HG03039 (cell line): ENCODE results near the gene CABLES1.
A peak's percentile ranks its signal among the peaks of the same experiment; 100 is the strongest.
"Not testable (repeated sequence)": the region's sequence is repeated elsewhere in the genome, so short reads cannot be mapped to it uniquely, and the experiment has no call there.

Experiments
- ATAC-seq: cut with Tn5 transposase; IDR thresholded peaks from one replicate; pipeline ENCODE4 v1.9.1; 2021; ENCODE audit warnings: mild to moderate bottlenecking, moderate library complexity; ENCODE audit not compliant: unreplicated experiment

CABLES1 gene, protein sequence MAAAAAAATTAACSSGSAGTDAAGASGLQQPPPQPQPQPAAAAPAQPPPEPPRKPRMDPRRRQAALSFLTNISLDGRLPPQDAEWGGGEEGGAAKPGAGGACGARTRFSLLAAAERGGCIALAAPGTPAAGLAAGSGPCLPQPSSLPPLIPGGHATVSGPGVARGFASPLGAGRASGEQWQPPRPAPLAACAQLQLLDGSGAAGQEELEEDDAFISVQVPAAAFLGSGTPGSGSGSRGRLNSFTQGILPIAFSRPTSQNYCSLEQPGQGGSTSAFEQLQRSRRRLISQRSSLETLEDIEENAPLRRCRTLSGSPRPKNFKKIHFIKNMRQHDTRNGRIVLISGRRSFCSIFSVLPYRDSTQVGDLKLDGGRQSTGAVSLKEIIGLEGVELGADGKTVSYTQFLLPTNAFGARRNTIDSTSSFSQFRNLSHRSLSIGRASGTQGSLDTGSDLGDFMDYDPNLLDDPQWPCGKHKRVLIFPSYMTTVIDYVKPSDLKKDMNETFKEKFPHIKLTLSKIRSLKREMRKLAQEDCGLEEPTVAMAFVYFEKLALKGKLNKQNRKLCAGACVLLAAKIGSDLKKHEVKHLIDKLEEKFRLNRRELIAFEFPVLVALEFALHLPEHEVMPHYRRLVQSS

DNA sequence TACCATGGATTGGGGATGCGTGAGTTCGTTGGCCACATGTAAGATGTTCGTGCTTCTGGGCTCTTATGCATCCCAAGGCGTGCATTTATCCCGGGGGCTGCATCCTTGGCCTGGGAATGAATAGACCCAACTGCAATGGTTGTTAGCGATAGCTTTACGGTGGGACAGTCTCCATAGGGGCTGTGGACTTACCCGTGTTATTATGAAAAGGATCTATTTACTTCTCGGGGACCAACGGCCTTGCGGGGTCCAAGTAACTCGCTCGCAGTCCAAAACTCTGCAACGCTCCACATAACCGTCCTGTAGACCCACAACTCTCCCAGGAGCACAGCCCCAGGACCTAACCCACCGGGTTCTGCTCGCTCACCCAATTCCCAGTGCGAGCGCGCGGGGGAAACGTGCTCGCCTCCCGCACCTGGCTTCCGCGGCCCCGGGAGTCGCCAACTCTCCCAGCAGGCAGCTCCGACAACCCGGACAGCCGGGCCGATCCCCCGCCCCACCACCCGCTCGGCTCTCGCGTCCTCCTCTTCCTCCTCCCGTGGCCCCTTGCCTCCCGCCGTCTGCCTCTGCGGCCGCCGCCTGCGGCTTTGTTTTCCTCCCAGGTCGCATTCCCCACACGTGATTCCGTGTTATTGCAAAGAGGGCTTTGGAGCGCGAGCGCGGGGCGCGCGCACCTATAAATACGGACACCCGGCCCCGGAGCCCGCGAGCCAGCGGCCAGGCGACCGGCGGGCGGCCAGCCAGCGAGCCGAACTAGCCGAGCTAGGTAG lies at the start of gene CABLES1:
TSS of gene CABLES1 (plus strand) at position 706 of the 770 bp plus-strand sequence. CDS start 278 bp downstream, outside the sequence.
- ATAC-seq, result peak; percentile 26

GRCh38 chr18:23087352-23087751 lies 47.9 kb upstream of the CABLES1 start:
- no peak for ATAC-seq

DNA sequence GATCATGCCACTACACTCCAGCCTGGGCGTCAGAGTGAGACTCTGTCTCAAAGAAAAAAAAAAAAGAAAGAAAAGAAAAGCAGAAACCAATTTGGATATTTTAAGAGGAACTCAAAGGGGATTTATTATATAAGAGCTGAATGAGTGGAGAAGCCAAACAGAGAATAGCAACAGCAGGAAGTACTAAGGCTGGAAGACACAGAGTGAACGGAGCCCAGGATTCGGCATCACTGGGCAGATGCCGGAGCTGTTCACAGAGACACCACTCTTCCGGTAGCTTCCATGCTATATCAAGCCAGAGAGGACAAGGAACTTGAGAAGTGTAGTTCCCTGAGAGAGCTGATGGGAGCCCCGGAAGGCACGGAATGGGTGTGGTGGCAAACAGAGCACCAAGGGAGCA lies 47.0 kb upstream of the CABLES1 start:
- ATAC-seq, result no peak

DNA sequence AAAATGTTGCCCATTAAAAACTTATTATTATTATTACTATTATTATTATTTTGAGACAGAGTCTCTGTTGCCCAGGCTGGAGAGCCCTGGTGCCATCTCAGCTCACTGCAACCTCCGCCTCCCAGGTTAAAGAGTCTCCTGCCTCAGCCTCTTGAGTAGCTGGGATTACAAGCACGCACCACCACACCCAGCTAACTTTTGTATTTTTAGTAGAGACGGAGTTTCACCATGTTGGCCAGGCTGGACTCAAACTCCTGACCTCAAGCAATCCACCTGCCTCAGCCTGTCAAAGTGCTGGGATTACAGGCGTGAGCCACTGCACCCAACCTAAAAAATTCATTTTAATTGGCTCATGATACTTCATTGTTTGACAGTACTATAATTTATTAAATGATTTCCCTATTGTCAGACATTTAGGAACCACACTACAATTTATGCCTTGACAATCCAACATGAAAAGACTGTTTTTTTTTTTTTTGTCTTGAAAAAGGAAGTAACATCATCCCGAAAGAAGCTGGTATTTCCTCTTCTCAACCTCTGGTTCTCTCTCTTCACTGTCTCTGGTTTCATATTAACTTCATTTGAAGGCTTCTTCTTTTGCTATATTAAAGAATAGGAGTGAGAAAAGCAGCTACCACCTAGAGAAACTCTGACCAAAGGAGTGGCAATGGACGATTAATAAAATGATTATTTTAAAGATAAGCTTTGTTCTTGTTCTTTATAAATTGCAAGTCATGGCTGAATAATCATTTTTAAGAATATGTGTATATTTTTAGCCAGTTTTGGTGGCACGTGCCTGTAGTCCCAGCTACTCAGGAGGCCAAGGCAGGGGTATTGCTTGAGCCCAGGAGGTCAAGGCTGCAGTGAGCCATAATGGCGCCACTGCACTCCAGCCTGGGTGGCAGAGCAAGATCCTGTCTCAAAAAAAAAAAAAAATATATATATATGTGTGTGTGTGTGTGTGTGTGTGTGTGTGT lies 44.0 kb upstream of the CABLES1 start:
- ATAC-seq, result not testable (repeated sequence)

DNA sequence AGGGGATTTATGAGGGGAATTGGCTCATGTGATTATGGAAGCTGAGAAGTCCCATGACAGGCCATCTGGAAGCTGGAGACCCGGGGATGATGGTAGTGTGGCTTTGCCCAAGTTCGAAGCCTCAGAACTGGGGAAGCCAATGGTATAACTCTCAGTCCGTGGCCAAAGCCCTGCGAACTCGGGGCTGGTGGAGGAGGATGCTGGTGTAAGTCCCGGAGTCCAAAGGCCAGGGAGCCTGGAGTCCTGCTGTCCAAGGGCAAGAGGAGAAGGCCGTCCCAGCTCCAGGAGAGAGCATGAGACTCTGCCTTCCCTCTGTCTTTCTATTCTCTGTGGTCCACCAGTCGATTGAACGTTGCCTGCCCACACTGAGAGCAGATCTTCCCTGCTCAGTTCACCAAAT lies 43.2 kb upstream of the CABLES1 start:
- no peak for ATAC-seq

DNA sequence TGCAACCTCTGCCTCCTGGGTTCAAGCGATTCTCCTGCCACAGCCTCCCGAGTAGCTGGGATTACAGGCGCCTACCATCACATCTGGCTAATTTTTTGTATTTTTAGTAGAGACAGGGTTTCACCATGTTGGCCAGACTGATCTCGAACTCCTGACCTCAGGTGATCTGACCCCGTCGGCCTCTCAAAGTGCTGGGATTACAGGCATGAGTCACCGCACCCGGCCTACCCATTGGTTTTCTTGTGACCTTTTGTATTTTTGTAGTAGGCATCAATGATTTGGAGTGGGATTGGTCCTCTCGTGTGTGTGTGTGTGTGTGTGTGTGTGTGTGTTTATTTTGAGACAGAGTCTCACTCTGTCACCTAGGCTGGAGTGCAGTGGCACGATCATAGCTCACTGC lies 42.2 kb upstream of the CABLES1 start:
- not testable (repeated sequence) for ATAC-seq

DNA sequence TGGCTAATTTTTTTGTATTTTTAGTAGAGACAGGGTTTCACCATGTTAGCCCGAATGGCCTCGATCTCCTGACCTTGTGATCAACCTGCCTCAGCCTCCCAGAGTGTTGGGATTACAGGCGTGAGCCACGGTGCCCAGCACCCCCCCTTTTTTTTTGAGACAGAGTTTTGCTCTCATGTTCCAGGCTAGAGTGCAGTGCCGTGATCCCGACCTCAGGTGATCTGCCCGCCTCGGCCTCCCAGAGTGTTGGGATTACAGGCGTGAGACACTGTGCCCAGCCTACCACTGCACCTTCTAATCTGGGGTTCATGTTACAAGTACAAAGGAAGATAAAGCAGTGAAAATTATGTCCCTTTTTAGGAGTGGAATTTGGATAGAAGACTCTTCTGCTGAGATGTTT lies 41.5 kb upstream of the CABLES1 start:
- ATAC-seq, result no peak

- ATAC-seq, result no peak
These were observed 40.7 kb upstream of the CABLES1 start for GRCh38 chr18:23094411-23095190.

GRCh38 chr18:23095463-23095862 lies 39.8 kb upstream of the CABLES1 start:
- ATAC-seq, result no peak

- not testable (repeated sequence) for ATAC-seq
These were observed 38.3 kb upstream of the CABLES1 start for GRCh38 chr18:23097016-23097415.

GRCh38 chr18:23099621-23100020 lies 35.7 kb upstream of the CABLES1 start:
- no peak for ATAC-seq

GRCh38 chr18:23101861-23102432 lies 33.3 kb upstream of the CABLES1 start:
- ATAC-seq, result no peak

- no peak for ATAC-seq
These were observed 32.6 kb upstream of the CABLES1 start for GRCh38 chr18:23102493-23103261.

GRCh38 chr18:23103449-23103848 lies 31.8 kb upstream of the CABLES1 start:
- ATAC-seq, result no peak

- no peak for ATAC-seq
These were observed 30.3 kb upstream of the CABLES1 start for GRCh38 chr18:23105030-23105429.

DNA sequence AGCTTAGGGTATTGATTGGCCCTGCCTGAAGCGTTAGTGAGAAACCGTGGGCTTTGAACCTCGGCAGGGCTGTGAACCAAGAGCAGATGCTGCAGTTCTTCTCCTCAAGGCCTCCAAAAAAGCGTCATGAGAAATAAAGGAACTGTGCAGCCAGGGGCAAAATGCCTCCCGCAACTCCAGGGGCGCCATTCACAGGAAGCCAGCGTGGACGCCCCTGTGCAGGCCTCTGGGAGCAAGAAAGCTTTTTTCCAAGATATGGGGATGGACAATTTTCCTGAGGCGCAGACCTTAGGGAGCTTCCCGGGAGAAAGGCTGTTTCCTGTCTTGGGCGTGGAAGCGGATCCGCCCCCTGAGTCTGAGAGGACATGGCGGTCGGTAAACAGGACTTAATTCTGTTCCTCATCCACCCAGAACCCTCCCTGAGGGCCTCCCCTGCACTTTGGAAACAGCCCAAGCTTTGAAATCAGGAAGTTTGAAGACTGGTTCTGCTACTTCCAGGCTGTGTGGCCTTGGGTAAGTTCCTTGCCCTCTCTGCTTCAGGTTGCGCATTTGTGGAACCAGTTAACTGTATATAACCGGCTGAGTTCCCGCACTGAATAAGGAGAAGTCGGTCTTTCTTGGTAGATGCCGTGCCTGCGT lies 29.6 kb upstream of the CABLES1 start:
- no peak for ATAC-seq

- ATAC-seq, result no peak
These were observed 28.7 kb upstream of the CABLES1 start for GRCh38 chr18:23106575-23106974.

- ATAC-seq, result no peak
These were observed 27.6 kb upstream of the CABLES1 start for GRCh38 chr18:23107718-23108117.
